ENCODE results near the gene INO80C. TPM values are rescaled to one million over a fixed set of nuclear protein-coding genes. Genes with fewer than 3 reads are reported as not detected.
A peak's percentile ranks its signal among the peaks of the same experiment; 100 is the strongest.

The INO80C gene
- total RNA-seq (2014; rRNA removed; shearing (Covaris generic)), result 6.0 and 7.3 TPM in 2 replicates

GRCh38 chr18:35497370-35498197, at the start of gene INO80C:
Gene INO80C (minus strand): TSS chr18:35497960. CDS start chr18:35497874, 86 bp downstream.
- Histone ChIP-seq H3K4me3 (peak within 1 kb of the TSS; percentile 95), H3K27me3 (no peaks in the 10 kb centered on the region), H3K9me3 (replicated peaks) (no peaks in the 10 kb centered on the region), H3K4me1 (no peaks in the 10 kb centered on the region), H3K27ac (peak within 1 kb of the TSS; percentile 89), H3K36me3 (no peaks in the 10 kb centered on the region)
- DNase-seq, result peak; percentile 81 to 87

GRCh38 chr18:35547008-35547605, 49.3 kb upstream of the INO80C start:
- Histone ChIP-seq H3K27ac (no peak overlapping the region), H3K27me3 (no peaks in the 10 kb centered on the region)
- no peak for DNase-seq

GRCh38 chr18:35542356-35542755, 44.6 kb upstream of the INO80C start:
- Histone ChIP-seq H3K36me3 (no peaks in the 10 kb centered on the region), H3K9me3 (replicated peaks) (no peaks in the 10 kb centered on the region), H3K4me1 (no peaks in the 10 kb centered on the region), H3K27ac (no peak overlapping the region), H3K4me3 (no peak overlapping the region), H3K27me3 (no peaks in the 10 kb centered on the region)
- DNase-seq, result no peak

More at GRCh38 chr18:35547008-35547605, 49.3 kb upstream of the INO80C start:
- no peaks in the 10 kb centered on the region for H3K4me1 ChIP-seq
- H3K4me3 ChIP-seq, result no peak overlapping the region
- no peaks in the 10 kb centered on the region for H3K9me3 ChIP-seq (replicated peaks)
- H3K36me3 ChIP-seq, result no peaks in the 10 kb centered on the region

GRCh38 chr18:35535297-35535696, 37.5 kb upstream of the INO80C start:
- Histone ChIP-seq H3K27me3 (no peaks in the 10 kb centered on the region), H3K4me1 (no peaks in the 10 kb centered on the region), H3K4me3 (no peak overlapping the region), H3K9me3 (replicated peaks) (no peaks in the 10 kb centered on the region), H3K27ac (no peak overlapping the region), H3K36me3 (no peaks in the 10 kb centered on the region)
- no peak for DNase-seq

- Histone ChIP-seq H3K27me3 (no peaks in the 10 kb centered on the region), H3K36me3 (no peaks in the 10 kb centered on the region), H3K4me1 (no peaks in the 10 kb centered on the region), H3K27ac (no peak overlapping the region), H3K9me3 (replicated peaks) (no peaks in the 10 kb centered on the region), H3K4me3 (no peak overlapping the region)
- no peak for DNase-seq
These were observed 36.2 kb upstream of the INO80C start for GRCh38 chr18:35533916-35534405.

GRCh38 chr18:35528749-35529274, 31.1 kb upstream of the INO80C start:
- Histone ChIP-seq H3K4me1 (no peaks in the 10 kb centered on the region), H3K36me3 (no peaks in the 10 kb centered on the region), H3K9me3 (replicated peaks) (no peaks in the 10 kb centered on the region), H3K27me3 (no peaks in the 10 kb centered on the region), H3K4me3 (no peak overlapping the region), H3K27ac (no peak overlapping the region)
- no peak for DNase-seq

GRCh38 chr18:35526495-35527059, 28.8 kb upstream of the INO80C start:
- Histone ChIP-seq H3K9me3 (replicated peaks) (no peaks in the 10 kb centered on the region), H3K4me3 (no peak overlapping the region), H3K27ac (no peak overlapping the region)

GRCh38 chr18:35525795-35526494, 28.2 kb upstream of the INO80C start:
- no peak for DNase-seq
- Histone ChIP-seq H3K4me3 (no peak overlapping the region), H3K9me3 (replicated peaks) (no peaks in the 10 kb centered on the region), H3K4me1 (no peaks in the 10 kb centered on the region), H3K27me3 (no peaks in the 10 kb centered on the region), H3K36me3 (no peaks in the 10 kb centered on the region), H3K27ac (no peak overlapping the region)

More at GRCh38 chr18:35526495-35527059, 28.8 kb upstream of the INO80C start:
- DNase-seq, result peak in 1 of 2 experiments; percentile 2
- no peaks in the 10 kb centered on the region for H3K36me3 ChIP-seq
- no peaks in the 10 kb centered on the region for H3K4me1 ChIP-seq
- no peaks in the 10 kb centered on the region for H3K27me3 ChIP-seq

GRCh38 chr18:35524226-35524625, 26.5 kb upstream of the INO80C start:
- DNase-seq, result no peak
- H3K27ac ChIP-seq, result no peak overlapping the region
- no peak overlapping the region for H3K4me3 ChIP-seq
- H3K36me3 ChIP-seq, result no peaks in the 10 kb centered on the region
- no peaks in the 10 kb centered on the region for H3K9me3 ChIP-seq (replicated peaks)
- H3K27me3 ChIP-seq, result no peaks in the 10 kb centered on the region
- H3K4me1 ChIP-seq, result no peaks in the 10 kb centered on the region

- Histone ChIP-seq H3K36me3 (no peaks in the 10 kb centered on the region), H3K27me3 (no peaks in the 10 kb centered on the region), H3K4me1 (no peaks in the 10 kb centered on the region), H3K27ac (no peak overlapping the region), H3K4me3 (no peak overlapping the region), H3K9me3 (replicated peaks) (no peaks in the 10 kb centered on the region)
- no peak for DNase-seq
These were observed 24.6 kb upstream of the INO80C start for GRCh38 chr18:35522130-35522959.

GRCh38 chr18:35521133-35521532, 23.4 kb upstream of the INO80C start:
- DNase-seq, result no peak
- Histone ChIP-seq H3K27ac (no peak overlapping the region), H3K9me3 (replicated peaks) (no peaks in the 10 kb centered on the region), H3K27me3 (no peaks in the 10 kb centered on the region), H3K4me1 (no peaks in the 10 kb centered on the region), H3K36me3 (no peaks in the 10 kb centered on the region), H3K4me3 (no peak overlapping the region)

- Histone ChIP-seq H3K36me3 (no peaks in the 10 kb centered on the region), H3K27ac (no peak overlapping the region), H3K4me1 (no peaks in the 10 kb centered on the region), H3K27me3 (no peaks in the 10 kb centered on the region), H3K4me3 (no peak overlapping the region), H3K9me3 (replicated peaks) (no peaks in the 10 kb centered on the region)
- no peak for DNase-seq
These were observed 21.6 kb upstream of the INO80C start for GRCh38 chr18:35519148-35519899.

GRCh38 chr18:35517715-35518114, 20.0 kb upstream of the INO80C start:
- no peaks in the 10 kb centered on the region for H3K27me3 ChIP-seq
- DNase-seq, result no peak
- H3K27ac ChIP-seq, result no peak overlapping the region
- no peaks in the 10 kb centered on the region for H3K4me1 ChIP-seq
- no peaks in the 10 kb centered on the region for H3K36me3 ChIP-seq
- no peaks in the 10 kb centered on the region for H3K9me3 ChIP-seq (replicated peaks)
- no peak overlapping the region for H3K4me3 ChIP-seq
